GM12891 (cell line): Measurements from ENCODE around the gene LARP4B.

Experiments used
- POLR2A ChIP-seq: IDR thresholded peaks from 2 replicates; pipeline ENCODE4 v1.6.1; 2011; ENCODE audit warnings: low read depth, low read length, control low read depth
- POLR2AphosphoS5 ChIP-seq: IDR thresholded peaks from 2 replicates; pipeline ENCODE4 v1.6.1; 2011; ENCODE audit warnings: low read depth, low read length, control low read depth
- POU2F2 ChIP-seq: IDR thresholded peaks from 2 replicates; pipeline ENCODE4 v1.6.1; 2011; ENCODE audit warnings: low read depth, mild to moderate bottlenecking, control low read depth, low read length, moderate library complexity
- SPI1 ChIP-seq: IDR thresholded peaks from 2 replicates; pipeline ENCODE4 v1.6.1; 2011; ENCODE audit warnings: low read depth, low read length, control low read depth
- TAF1 ChIP-seq: IDR thresholded peaks from 2 replicates; pipeline ENCODE4 v1.6.1; 2011; ENCODE audit warnings: low read depth, low read length, control low read depth

DNA sequence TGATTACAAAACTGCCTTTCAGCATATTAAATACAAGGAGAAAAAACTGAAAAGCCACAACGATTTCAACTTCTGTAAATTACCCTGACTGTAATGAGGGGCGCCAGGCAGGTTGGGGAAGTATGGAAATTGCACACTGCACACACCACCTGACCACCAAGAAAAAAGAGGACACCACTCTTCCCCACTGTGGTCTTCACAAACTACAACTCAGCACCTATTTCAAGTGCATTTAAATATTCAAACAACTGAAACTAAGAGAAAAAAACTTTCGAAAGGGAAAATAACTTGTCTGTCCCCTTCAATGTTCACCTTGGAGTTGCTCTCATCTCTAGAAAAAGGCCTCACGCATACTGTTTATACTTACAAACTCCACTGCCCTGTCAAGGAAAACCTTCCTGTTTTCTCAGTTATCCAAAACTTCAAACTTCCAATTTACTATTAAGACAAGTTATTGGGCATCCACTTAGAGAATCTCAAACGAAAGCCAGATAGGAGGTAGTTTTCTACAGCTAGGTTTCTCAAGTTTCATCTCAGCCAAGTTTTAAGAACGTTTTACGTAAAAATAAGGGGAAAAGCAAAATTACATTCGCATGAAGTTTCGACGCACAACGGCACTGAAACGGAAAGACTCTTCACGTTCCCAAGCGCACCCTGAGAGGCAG lies 1.4 kb downstream of the LARP4B start:
- TF ChIP-seq TAF1 (no peak), POLR2A (peak; percentile 16; the same call in 1 of the 2 replicates), POLR2AphosphoS5 (no peak), SPI1 (no peak), POU2F2 (peak; percentile 59; the same call in 1 of the 2 replicates)
